ENCODE measurements around the gene ATP9B.
A peak's percentile ranks its signal among the peaks of the same experiment; 100 is the strongest.

ATP9B gene

DNA sequence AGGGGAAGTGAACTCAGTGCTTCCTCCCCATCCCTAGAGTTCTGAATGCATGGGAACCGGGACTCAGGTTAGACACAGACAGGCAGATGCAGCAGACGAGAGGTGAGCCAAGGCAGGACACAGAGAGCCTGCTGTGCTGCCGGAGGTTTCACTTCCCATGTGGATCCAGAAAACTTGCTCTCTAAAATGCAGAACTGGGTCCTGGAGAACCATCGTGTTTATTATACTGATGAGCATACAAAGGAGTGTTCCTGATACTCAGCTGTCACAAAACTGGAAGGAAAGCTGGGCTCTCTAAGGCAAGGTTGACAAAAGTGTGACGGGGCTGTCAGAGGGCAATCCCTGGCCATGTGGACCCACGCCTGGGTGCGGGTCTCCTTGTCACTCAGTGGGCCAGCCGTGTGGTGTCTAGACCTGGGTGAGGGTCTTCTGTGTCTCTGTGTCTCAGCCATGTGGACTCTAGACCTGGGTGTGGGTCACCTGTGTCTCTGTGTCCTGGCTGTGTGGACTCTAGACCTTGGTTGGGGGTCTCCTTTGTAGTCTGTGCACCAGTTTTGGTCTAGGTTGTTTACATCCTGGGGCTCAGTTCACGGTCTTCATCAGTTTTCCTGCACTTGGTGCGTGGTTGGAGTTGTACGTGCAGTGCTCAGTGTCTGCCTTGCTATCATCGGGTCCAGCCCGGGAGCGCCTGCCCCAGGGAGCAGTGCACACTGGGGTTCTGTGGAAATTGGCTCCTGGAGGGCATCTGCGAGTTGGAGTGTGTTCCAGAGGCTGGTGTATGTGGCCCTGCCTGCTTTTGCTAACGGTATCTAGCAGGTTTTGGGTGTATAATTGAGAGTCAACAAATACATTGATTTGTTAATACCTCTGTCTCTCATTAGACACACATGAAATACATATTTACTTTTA is 141.1 kb downstream of the ATP9B start:
- no peaks in the 10 kb centered on the region for H3K27me3 ChIP-seq (ENCODE audit: control insufficient read depth, insufficient read depth, low read length)
- no peak overlapping the region for H3K9ac ChIP-seq (ENCODE audit: low read length)
- H3K27ac ChIP-seq (ENCODE audit: low read depth, low read length) = no peak overlapping the region
- no peaks in the 10 kb centered on the region for H3K4me1 ChIP-seq (ENCODE audit: control insufficient read depth, insufficient read depth, low read length)
- H3K4me3 ChIP-seq (ENCODE audit: low read length) = no peak overlapping the region
- H3K36me3 ChIP-seq (ENCODE audit: control insufficient read depth, insufficient read depth, low read length) = peaks cover 8% of the 10 kb centered on the region

DNA sequence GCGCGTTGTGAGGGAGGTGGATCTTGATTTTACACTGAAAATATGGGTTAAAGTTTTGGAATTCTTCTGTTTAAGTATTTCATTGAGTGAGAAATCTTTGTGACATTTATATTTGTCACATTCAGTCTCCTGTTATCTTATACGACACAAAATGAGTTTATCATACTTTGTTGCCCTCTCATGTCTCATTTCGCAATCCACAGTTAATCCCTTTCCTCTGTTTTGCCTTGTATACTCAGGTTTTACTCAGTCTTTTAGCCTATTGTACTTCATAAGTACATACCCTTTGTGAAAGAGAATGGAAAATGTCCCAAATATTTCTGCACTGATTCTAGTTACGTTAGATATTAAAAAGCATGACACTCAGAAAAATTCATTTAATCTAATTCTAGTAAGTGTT is 142.7 kb downstream of the ATP9B start:
- no peak overlapping the region for H3K27ac ChIP-seq (ENCODE audit: low read depth, low read length)
- no peak overlapping the region for H3K4me3 ChIP-seq (ENCODE audit: low read length)

DNA sequence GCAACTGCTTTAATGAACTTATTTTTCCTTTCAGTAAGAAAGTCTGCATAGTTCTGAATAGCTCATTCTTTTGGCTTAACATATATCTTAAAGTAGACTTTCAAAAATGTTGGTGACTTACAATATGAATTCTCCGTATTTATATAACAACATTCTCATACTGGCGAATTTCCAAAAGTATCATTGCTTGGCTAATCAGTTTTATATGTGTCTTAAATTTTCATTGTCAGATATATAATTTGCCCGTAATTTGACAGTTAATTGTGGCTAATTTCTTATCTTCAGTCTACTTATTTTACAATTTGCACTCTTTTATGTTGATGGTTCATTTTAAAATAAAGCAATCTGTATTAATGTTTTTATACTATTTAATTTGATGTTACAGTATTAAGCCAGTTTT is 144.9 kb downstream of the ATP9B start:
- no peaks in the 10 kb centered on the region for H3K4me1 ChIP-seq (ENCODE audit: control insufficient read depth, insufficient read depth, low read length)
- H3K27ac ChIP-seq (ENCODE audit: low read depth, low read length) = no peak overlapping the region
- H3K36me3 ChIP-seq (ENCODE audit: control insufficient read depth, insufficient read depth, low read length) = peaks cover 5% of the 10 kb centered on the region
- no peak overlapping the region for H3K4me3 ChIP-seq (ENCODE audit: low read length)
- no peaks in the 10 kb centered on the region for H3K27me3 ChIP-seq (ENCODE audit: control insufficient read depth, insufficient read depth, low read length)
- no peak overlapping the region for H3K9ac ChIP-seq (ENCODE audit: low read length)

More for the DNA sequence above, 142.7 kb downstream of the ATP9B start:
- no peaks in the 10 kb centered on the region for H3K27me3 ChIP-seq (ENCODE audit: control insufficient read depth, insufficient read depth, low read length)
- H3K4me1 ChIP-seq (ENCODE audit: control insufficient read depth, insufficient read depth, low read length) = no peaks in the 10 kb centered on the region
- peaks cover 11% of the 10 kb centered on the region for H3K36me3 ChIP-seq (ENCODE audit: control insufficient read depth, insufficient read depth, low read length)
- no peak overlapping the region for H3K9ac ChIP-seq (ENCODE audit: low read length)

DNA sequence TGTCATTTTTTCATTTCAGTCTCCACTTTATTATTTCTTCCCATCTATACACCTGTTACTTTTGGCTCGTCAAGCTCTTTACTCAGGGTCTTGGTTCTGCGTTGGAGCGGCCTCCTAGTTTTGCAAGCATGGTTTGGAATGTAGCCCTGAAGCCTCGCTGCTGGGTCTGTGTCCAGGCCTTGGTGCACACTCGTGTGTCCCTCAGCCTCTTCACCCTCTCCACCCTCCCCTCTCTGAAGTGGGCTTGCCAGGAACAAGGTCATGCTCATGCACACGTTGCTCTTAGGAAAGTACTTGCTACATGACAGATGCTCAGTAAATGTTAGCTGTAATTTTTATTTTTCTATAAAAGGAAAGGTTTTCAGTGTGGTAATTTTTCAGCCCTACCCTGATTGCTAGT is 147.0 kb downstream of the ATP9B start:
- Histone ChIP-seq H3K36me3 (ENCODE audit: control insufficient read depth, insufficient read depth, low read length) (peaks cover 5% of the 10 kb centered on the region), H3K4me3 (ENCODE audit: low read length) (no peak overlapping the region), H3K27me3 (ENCODE audit: control insufficient read depth, insufficient read depth, low read length) (no peaks in the 10 kb centered on the region), H3K27ac (ENCODE audit: low read depth, low read length) (no peak overlapping the region), H3K4me1 (ENCODE audit: control insufficient read depth, insufficient read depth, low read length) (no peaks in the 10 kb centered on the region), H3K9ac (ENCODE audit: low read length) (no peak overlapping the region)

DNA sequence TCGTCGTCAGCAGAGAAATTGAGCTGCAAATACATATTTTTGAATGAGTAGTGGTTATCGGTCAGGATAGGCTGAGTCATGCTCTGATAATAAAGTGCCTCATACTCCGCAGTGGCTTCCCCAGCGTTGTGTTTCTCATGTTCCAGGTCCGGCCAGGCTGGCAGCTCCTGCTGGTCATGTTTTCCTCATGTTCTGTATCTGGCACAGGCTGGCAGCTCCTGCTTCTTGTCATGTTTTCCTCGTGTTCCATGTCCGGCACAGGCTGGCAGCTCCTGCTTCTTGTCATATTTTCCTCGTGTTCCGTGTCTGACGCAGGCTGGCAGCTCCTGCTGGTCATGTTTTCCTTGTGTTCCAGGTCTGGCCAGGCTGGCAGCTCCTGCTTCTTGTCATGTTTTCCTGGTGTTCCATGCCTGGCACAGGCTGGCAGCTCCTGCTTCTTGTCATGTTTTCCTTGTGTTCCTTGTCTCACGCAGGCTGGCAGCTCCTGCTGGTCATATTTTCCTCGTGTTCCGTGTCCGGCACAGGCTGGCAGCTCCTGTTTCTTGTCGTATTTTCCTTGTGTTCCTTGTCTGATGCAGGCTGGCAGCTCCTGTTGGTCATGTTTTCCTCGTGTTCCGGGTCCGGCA is 148.9 kb downstream of the ATP9B start:
- peaks cover 5% of the 10 kb centered on the region for H3K36me3 ChIP-seq (ENCODE audit: control insufficient read depth, insufficient read depth, low read length)
- no peak overlapping the region for H3K9ac ChIP-seq (ENCODE audit: low read length)
- no peak overlapping the region for H3K4me3 ChIP-seq (ENCODE audit: low read length)
- no peaks in the 10 kb centered on the region for H3K4me1 ChIP-seq (ENCODE audit: control insufficient read depth, insufficient read depth, low read length)
- no peaks in the 10 kb centered on the region for H3K27me3 ChIP-seq (ENCODE audit: control insufficient read depth, insufficient read depth, low read length)
- peak overlapping the region; percentile 70 for H3K27ac ChIP-seq (ENCODE audit: low read depth, low read length)

DNA sequence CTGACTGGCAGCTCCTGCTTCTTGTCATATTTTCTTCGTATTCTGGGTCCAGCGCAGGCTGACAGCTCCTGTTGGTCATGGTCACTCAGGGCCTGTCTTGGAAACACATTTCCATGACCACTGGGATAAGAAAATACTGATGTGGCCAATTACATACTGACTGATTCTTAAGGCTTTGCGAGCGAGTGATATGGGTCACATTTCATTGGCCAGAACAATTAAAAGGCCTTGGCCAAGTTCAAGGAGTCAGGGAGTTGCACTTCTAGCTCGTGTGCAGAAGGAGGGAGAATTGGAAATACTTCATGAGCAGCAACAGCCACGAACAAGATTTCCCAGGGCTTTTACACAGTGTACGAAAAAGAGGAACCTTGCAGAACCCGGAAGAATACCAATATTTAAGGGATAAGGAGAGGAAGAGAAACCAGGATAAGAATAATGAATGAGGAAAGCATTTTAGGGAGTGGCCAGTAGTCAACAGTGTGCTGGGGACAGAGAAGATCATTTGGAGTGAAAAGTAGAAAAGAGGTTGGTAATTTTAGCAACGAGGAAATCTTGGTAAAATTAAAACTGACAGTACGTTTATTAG is 149.5 kb downstream of the ATP9B start:
- Histone ChIP-seq H3K4me1 (ENCODE audit: control insufficient read depth, insufficient read depth, low read length) (no peaks in the 10 kb centered on the region), H3K27me3 (ENCODE audit: control insufficient read depth, insufficient read depth, low read length) (no peaks in the 10 kb centered on the region), H3K9ac (ENCODE audit: low read length) (no peak overlapping the region), H3K36me3 (ENCODE audit: control insufficient read depth, insufficient read depth, low read length) (peaks cover 5% of the 10 kb centered on the region), H3K4me3 (ENCODE audit: low read length) (no peak overlapping the region), H3K27ac (ENCODE audit: low read depth, low read length) (peak overlapping the region; percentile 70)

GRCh38 chr18:79221136-79221535 is 151.9 kb downstream of the ATP9B start:
- no peak overlapping the region for H3K9ac ChIP-seq (ENCODE audit: low read length)
- no peaks in the 10 kb centered on the region for H3K27me3 ChIP-seq (ENCODE audit: control insufficient read depth, insufficient read depth, low read length)
- peaks cover 5% of the 10 kb centered on the region for H3K36me3 ChIP-seq (ENCODE audit: control insufficient read depth, insufficient read depth, low read length)
- H3K4me3 ChIP-seq (ENCODE audit: low read length) = no peak overlapping the region
- H3K27ac ChIP-seq (ENCODE audit: low read depth, low read length) = no peak overlapping the region
- H3K4me1 ChIP-seq (ENCODE audit: control insufficient read depth, insufficient read depth, low read length) = no peaks in the 10 kb centered on the region

- no peaks in the 10 kb centered on the region for H3K4me1 ChIP-seq (ENCODE audit: control insufficient read depth, insufficient read depth, low read length)
- peaks cover 2% of the 10 kb centered on the region for H3K36me3 ChIP-seq (ENCODE audit: control insufficient read depth, insufficient read depth, low read length)
- no peak overlapping the region for H3K27ac ChIP-seq (ENCODE audit: low read depth, low read length)
- no peak overlapping the region for H3K4me3 ChIP-seq (ENCODE audit: low read length)
- no peaks in the 10 kb centered on the region for H3K27me3 ChIP-seq (ENCODE audit: control insufficient read depth, insufficient read depth, low read length)
- no peak overlapping the region for H3K9ac ChIP-seq (ENCODE audit: low read length)
Measured at GRCh38 chr18:79222790-79223189, 153.6 kb downstream of the ATP9B start.

GRCh38 chr18:79223431-79223830 is 154.2 kb downstream of the ATP9B start:
- H3K4me3 ChIP-seq (ENCODE audit: low read length) = no peak overlapping the region
- H3K9ac ChIP-seq (ENCODE audit: low read length) = no peak overlapping the region
- H3K36me3 ChIP-seq (ENCODE audit: control insufficient read depth, insufficient read depth, low read length) = no peaks in the 10 kb centered on the region
- H3K27ac ChIP-seq (ENCODE audit: low read depth, low read length) = no peak overlapping the region
- H3K27me3 ChIP-seq (ENCODE audit: control insufficient read depth, insufficient read depth, low read length) = no peaks in the 10 kb centered on the region
- H3K4me1 ChIP-seq (ENCODE audit: control insufficient read depth, insufficient read depth, low read length) = no peaks in the 10 kb centered on the region

- H3K4me1 ChIP-seq (ENCODE audit: control insufficient read depth, insufficient read depth, low read length) = no peaks in the 10 kb centered on the region
- H3K9ac ChIP-seq (ENCODE audit: low read length) = no peak overlapping the region
- no peaks in the 10 kb centered on the region for H3K36me3 ChIP-seq (ENCODE audit: control insufficient read depth, insufficient read depth, low read length)
- H3K27me3 ChIP-seq (ENCODE audit: control insufficient read depth, insufficient read depth, low read length) = no peaks in the 10 kb centered on the region
- H3K4me3 ChIP-seq (ENCODE audit: low read length) = no peak overlapping the region
- no peak overlapping the region for H3K27ac ChIP-seq (ENCODE audit: low read depth, low read length)
Measured at GRCh38 chr18:79224381-79224780, 155.2 kb downstream of the ATP9B start.

DNA sequence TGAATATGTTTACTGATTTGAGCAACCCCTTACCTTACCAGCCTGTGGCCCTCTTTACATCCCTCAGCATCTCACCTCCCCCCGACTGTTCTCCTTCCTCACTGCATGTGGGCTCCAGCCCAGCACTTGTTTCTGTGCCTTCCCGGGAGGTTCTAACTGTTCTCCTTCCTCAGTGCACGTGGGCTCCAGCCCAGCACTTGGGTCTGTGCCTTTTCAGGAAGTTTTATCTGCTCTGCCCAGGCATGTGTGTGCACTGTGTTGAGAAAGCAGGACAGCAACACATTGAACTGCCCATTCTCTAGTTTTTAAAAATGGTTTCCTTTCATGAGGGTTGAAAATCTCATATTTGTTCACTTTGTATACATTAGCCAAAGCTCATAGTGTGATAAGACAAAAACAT is 158.4 kb downstream of the ATP9B start:
- H3K27ac ChIP-seq (ENCODE audit: low read depth, low read length) = no peak overlapping the region
- no peak overlapping the region for H3K4me3 ChIP-seq (ENCODE audit: low read length)
- H3K4me1 ChIP-seq (ENCODE audit: control insufficient read depth, insufficient read depth, low read length) = no peaks in the 10 kb centered on the region
- no peaks in the 10 kb centered on the region for H3K27me3 ChIP-seq (ENCODE audit: control insufficient read depth, insufficient read depth, low read length)
- H3K9ac ChIP-seq (ENCODE audit: low read length) = no peak overlapping the region
- H3K36me3 ChIP-seq (ENCODE audit: control insufficient read depth, insufficient read depth, low read length) = no peaks in the 10 kb centered on the region

- Histone ChIP-seq H3K4me1 (ENCODE audit: control insufficient read depth, insufficient read depth, low read length) (no peaks in the 10 kb centered on the region), H3K36me3 (ENCODE audit: control insufficient read depth, insufficient read depth, low read length) (no peaks in the 10 kb centered on the region), H3K9ac (ENCODE audit: low read length) (no peak overlapping the region), H3K4me3 (ENCODE audit: low read length) (no peak overlapping the region), H3K27ac (ENCODE audit: low read depth, low read length) (no peak overlapping the region), H3K27me3 (ENCODE audit: control insufficient read depth, insufficient read depth, low read length) (no peaks in the 10 kb centered on the region)
Measured at GRCh38 chr18:79229431-79229830, 160.2 kb downstream of the ATP9B start.

Data from rectal smooth muscle tissue (tissue), 1 donor.